Measurements from ENCODE around the gene MAP3K2. TPM values are rescaled to one million over a fixed set of nuclear protein-coding genes. Genes with fewer than 3 reads are reported as not detected.

The MAP3K2 gene
- total RNA-seq, 3 donors from 2014 or later (not counting 1 experiment from before 2014, with no cell fraction given) = 99.4 to 109 (median 106) TPM

DNA sequence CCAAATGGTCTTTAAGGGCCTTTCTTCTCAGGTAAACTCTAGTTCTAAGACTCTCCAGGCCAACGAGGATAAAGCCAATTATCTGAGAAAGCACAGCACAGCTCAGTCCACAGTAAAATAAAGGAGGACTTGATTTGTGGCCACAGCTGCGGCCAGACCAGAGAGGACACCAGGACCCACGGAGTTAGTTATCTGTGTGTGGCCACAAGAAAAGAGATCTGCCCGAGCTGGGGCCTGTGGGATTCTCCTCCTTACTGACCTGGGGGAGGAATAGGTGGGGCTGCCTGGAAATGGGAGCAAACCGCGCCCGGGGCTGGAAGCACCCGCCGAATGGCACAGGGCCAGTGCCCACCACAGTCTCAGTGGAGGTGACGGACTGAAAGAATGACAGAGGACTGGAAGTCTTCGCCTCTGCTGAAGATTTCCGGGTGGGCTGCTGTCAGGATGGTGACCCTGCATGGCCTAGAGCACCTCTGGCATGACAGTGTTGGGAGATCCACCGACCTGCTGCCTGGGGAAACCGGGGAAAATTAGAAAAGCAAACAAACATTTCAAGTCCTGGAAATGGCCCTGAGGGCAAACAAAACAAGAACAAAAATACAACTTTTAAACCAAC lies 43.7 kb upstream of the MAP3K2 start:
- Histone ChIP-seq H3K36me3 (ENCODE audit: control insufficient read depth, insufficient read depth, low read length) (no peaks in the 10 kb centered on the region), H3K27ac (ENCODE audit: low read length) (no peak overlapping the region), H3K27me3 (ENCODE audit: control insufficient read depth, insufficient read depth, low read length) (no peaks in the 10 kb centered on the region), H3K4me3 (ENCODE audit: low read length) (no peak overlapping the region), H3K9me3 (ENCODE audit: control insufficient read depth, insufficient read depth, low read length) (no peaks in the 10 kb centered on the region), H3K4me1 (ENCODE audit: control insufficient read depth, insufficient read depth, low read length) (no peaks in the 10 kb centered on the region)
- Mint-ChIP-seq H3K9me3 (no peaks in the 10 kb centered on the region), H3K27ac (no peak overlapping the region), H3K27me3 (ENCODE audit: low read depth in 2 of 2) (no peaks in the 10 kb centered on the region), H3K36me3 (no peaks in the 10 kb centered on the region), H3K4me1 (no peaks in the 10 kb centered on the region), H3K4me3 (no peak overlapping the region)
- WGBS (ENCODE audit: insufficient coverage) = 87% methylated on average over 14 of the region's 14 CpGs
- ATAC-seq = no peak
- TF ChIP-seq CTCF (IDR thresholded peaks at IDR 0.05) = no peak
- DNase-seq = no peak
- intact Hi-C loops (cut with micrococcal nuclease) = no loop called here

- H3K9me3 Mint-ChIP-seq = no peaks in the 10 kb centered on the region
- no peak for DNase-seq
- H3K4me1 ChIP-seq (ENCODE audit: control insufficient read depth, insufficient read depth, low read length) = no peaks in the 10 kb centered on the region
- H3K27ac Mint-ChIP-seq = no peak overlapping the region
- H3K4me1 Mint-ChIP-seq = no peaks in the 10 kb centered on the region
- H3K36me3 Mint-ChIP-seq = no peaks in the 10 kb centered on the region
- TF ChIP-seq CTCF (IDR thresholded peaks at IDR 0.05) = no peak
- no peaks in the 10 kb centered on the region for H3K9me3 ChIP-seq (ENCODE audit: control insufficient read depth, insufficient read depth, low read length)
- no peak for ATAC-seq
- H3K36me3 ChIP-seq (ENCODE audit: control insufficient read depth, insufficient read depth, low read length) = no peaks in the 10 kb centered on the region
- no peak overlapping the region for H3K4me3 ChIP-seq (ENCODE audit: low read length)
- no peaks in the 10 kb centered on the region for H3K27me3 ChIP-seq (ENCODE audit: control insufficient read depth, insufficient read depth, low read length)
- H3K27ac ChIP-seq (ENCODE audit: low read length) = no peak overlapping the region
- no peak overlapping the region for H3K4me3 Mint-ChIP-seq
- peaks cover 0 to 10% of the 10 kb centered on the region in 2 donors for H3K27me3 Mint-ChIP-seq (ENCODE audit: low read depth in 2 of 2)
- 91% methylated on average over 6 of the region's 7 CpGs for WGBS (ENCODE audit: insufficient coverage)
- intact Hi-C loops (cut with micrococcal nuclease) = no loop called here
Measured at GRCh38 chr2:127429844-127430425, 42.2 kb upstream of the MAP3K2 start.

DNA sequence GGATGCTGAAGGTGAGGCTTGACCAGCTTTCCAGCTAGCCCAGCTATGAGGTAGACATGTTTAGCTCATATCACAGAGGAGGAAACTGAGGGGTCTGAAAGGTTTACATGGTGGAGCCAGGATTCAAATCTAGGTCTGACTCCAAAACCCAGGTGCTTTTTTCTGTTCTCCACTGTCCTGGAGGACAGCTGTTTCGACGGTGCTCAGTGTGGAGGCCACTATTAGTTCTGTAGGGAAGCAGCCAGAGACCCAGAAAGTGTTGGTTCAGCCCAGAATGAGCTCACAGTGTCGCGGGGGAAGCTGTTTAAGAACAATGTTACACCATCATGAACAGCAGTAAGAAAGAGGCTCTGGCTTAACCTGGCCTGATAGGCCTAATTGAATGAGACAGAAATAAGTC lies 41.5 kb upstream of the MAP3K2 start:
- no peak for TF ChIP-seq CTCF (IDR thresholded peaks at IDR 0.05)
- WGBS (ENCODE audit: insufficient coverage) = 90% methylated on average over 4 of the region's 4 CpGs
- no peaks in the 10 kb centered on the region for H3K36me3 Mint-ChIP-seq
- H3K4me1 Mint-ChIP-seq = no peaks in the 10 kb centered on the region
- no peaks in the 10 kb centered on the region for H3K36me3 ChIP-seq (ENCODE audit: control insufficient read depth, insufficient read depth, low read length)
- no peaks in the 10 kb centered on the region for H3K9me3 Mint-ChIP-seq
- H3K27me3 ChIP-seq (ENCODE audit: control insufficient read depth, insufficient read depth, low read length) = no peaks in the 10 kb centered on the region
- ATAC-seq (no peak), DNase-seq (no peak)
- H3K4me3 Mint-ChIP-seq = no peak overlapping the region
- intact Hi-C loops (cut with micrococcal nuclease) = no loop called here
- no peaks in the 10 kb centered on the region for H3K9me3 ChIP-seq (ENCODE audit: control insufficient read depth, insufficient read depth, low read length)
- no peaks in the 10 kb centered on the region for H3K4me1 ChIP-seq (ENCODE audit: control insufficient read depth, insufficient read depth, low read length)
- H3K27me3 Mint-ChIP-seq (ENCODE audit: low read depth in 2 of 2) = peaks cover under 1 to 10% of the 10 kb centered on the region in 2 donors
- no peak overlapping the region for H3K27ac Mint-ChIP-seq
- H3K27ac ChIP-seq (ENCODE audit: low read length) = no peak overlapping the region
- no peak overlapping the region for H3K4me3 ChIP-seq (ENCODE audit: low read length)

- Histone ChIP-seq H3K27ac (ENCODE audit: low read length) (no peak overlapping the region), H3K36me3 (ENCODE audit: control insufficient read depth, insufficient read depth, low read length) (no peaks in the 10 kb centered on the region), H3K9me3 (ENCODE audit: control insufficient read depth, insufficient read depth, low read length) (no peaks in the 10 kb centered on the region), H3K4me1 (ENCODE audit: control insufficient read depth, insufficient read depth, low read length) (no peaks in the 10 kb centered on the region), H3K4me3 (ENCODE audit: low read length) (no peak overlapping the region), H3K27me3 (ENCODE audit: control insufficient read depth, insufficient read depth, low read length) (no peaks in the 10 kb centered on the region)
- intact Hi-C loops (cut with micrococcal nuclease) = no loop called here
- no peaks in the 10 kb centered on the region for H3K36me3 Mint-ChIP-seq
- H3K27ac Mint-ChIP-seq = no peak overlapping the region
- no peak for TF ChIP-seq CTCF (IDR thresholded peaks at IDR 0.05)
- 95% methylated on average over 6 of the region's 6 CpGs for WGBS (ENCODE audit: insufficient coverage)
- ATAC-seq (no peak), DNase-seq (no peak)
- no peaks in the 10 kb centered on the region for H3K9me3 Mint-ChIP-seq
- peaks cover 6 to 16% of the 10 kb centered on the region in 2 donors for H3K27me3 Mint-ChIP-seq (ENCODE audit: low read depth in 2 of 2)
- no peak overlapping the region for H3K4me3 Mint-ChIP-seq
- H3K4me1 Mint-ChIP-seq = peaks cover 0 to under 1% of the 10 kb centered on the region in 2 donors
Measured at GRCh38 chr2:127428815-127429109, 41.0 kb upstream of the MAP3K2 start.

Data from natural killer cell (primary cell).